GM19372 (cell line): ENCODE results near the gene TLR9.

Source experiments
- ATAC-seq: cut with Tn5 transposase; IDR thresholded peaks from one replicate; pipeline ENCODE4 v1.9.1; 2021; ENCODE audit warnings: mild to moderate bottlenecking, low read depth, moderate library complexity; ENCODE audit not compliant: unreplicated experiment

TLR9 gene

GRCh38 chr3:52175416-52176179 lies 49.8 kb downstream of the TLR9 start:
- no peak for ATAC-seq

- no peak for ATAC-seq
Measured at GRCh38 chr3:52174896-52175295, 50.5 kb downstream of the TLR9 start.

GRCh38 chr3:52173101-52173500 lies 52.3 kb downstream of the TLR9 start:
- no peak for ATAC-seq

- no peak for ATAC-seq
Measured at GRCh38 chr3:52172262-52172757, 53.1 kb downstream of the TLR9 start.

- ATAC-seq = no peak
Measured at GRCh38 chr3:52171514-52172261, 53.8 kb downstream of the TLR9 start.
